ENCODE data around the gene SKA2. TPM values are rescaled to one million over a fixed set of nuclear protein-coding genes. Genes with fewer than 3 reads are reported as not detected.

SKA2 gene
- 10 to 100 TPM; 55.8 to 60.0 TPM for total RNA-seq
- 30.7 TPM for polyA plus RNA-seq

GRCh38 chr17:59154721-59155438 lies at the start of gene SKA2:
SKA2 (minus strand) TSS chr17:59155186; CDS start chr17:59155163, 23 bp downstream.
- Histone ChIP-seq H3K9me3 (ENCODE audit: low read length) (no peaks in the 10 kb centered on the region), H3K4me3 (ENCODE audit: low read length) (peak within 1 kb of the TSS; percentile 91), H3K27me3 (ENCODE audit: insufficient read depth, low read length, poor library complexity, severe bottlenecking) (no peaks in the 10 kb centered on the region), H3K27ac (ENCODE audit: low read depth, low read length) (peak within 1 kb of the TSS; percentile 82), H3K4me1 (ENCODE audit: insufficient read depth, low read length) (peaks cover 8% of the 10 kb centered on the region), H3K36me3 (ENCODE audit: insufficient read depth, low read length) (no peaks in the 10 kb centered on the region)
- Mint-ChIP-seq H3K36me3 (peaks cover 0 to 1% (median 0%) of the 10 kb centered on the region in 3 donors), H3K27ac (peak within 1 kb of the TSS in 1 of 8 donors; percentile 72), H3K9me3 (no peaks in the 10 kb centered on the region), H3K27me3 (no peaks in the 10 kb centered on the region), H3K4me1 (peaks cover 32 to 71% (median 59%) of the 10 kb centered on the region in 3 donors), H3K4me3 (no peak within 1 kb of the TSS)
- peak in 4 of 5 donors; percentile 90 to 99 (median 98) for DNase-seq
- ChIA-PET CTCF (interaction anchor here (0.7 to 2.2 kb wide), 3 partner anchors 9 to 48 kb away, joined by 3 to 12 read pairs (median 6); partner anchors contain the start of gene TRIM37), POLR2A (interaction anchor here (0.7 to 3.3 kb wide), 7 partner anchors 48 to 1857 kb away, joined by 3 to 22 read pairs (median 3); partner anchors contain the start of genes SMG8 and TRIM37)

GRCh38 chr17:59202320-59202719 lies 47.3 kb upstream of the SKA2 start:
- POLR2A ChIA-PET = no interaction called here
- CTCF ChIA-PET = interaction anchor here (2.5 kb wide), 1 partner anchor 18 kb away, joined by 7 read pairs; the partner anchor contains the start of gene GDPD1

GRCh38 chr17:59199398-59199797 lies 44.4 kb upstream of the SKA2 start:
- no peak overlapping the region for H3K4me3 Mint-ChIP-seq
- H3K27ac Mint-ChIP-seq = no peak overlapping the region
- H3K9me3 Mint-ChIP-seq = no peaks in the 10 kb centered on the region
- H3K4me1 Mint-ChIP-seq = no peaks in the 10 kb centered on the region
- no peaks in the 10 kb centered on the region for H3K27me3 ChIP-seq (ENCODE audit: insufficient read depth, low read length, poor library complexity, severe bottlenecking)
- no peaks in the 10 kb centered on the region for H3K36me3 ChIP-seq (ENCODE audit: insufficient read depth, low read length)
- H3K36me3 Mint-ChIP-seq = no peaks in the 10 kb centered on the region
- no peaks in the 10 kb centered on the region for H3K4me1 ChIP-seq (ENCODE audit: insufficient read depth, low read length)
- H3K27ac ChIP-seq (ENCODE audit: low read depth, low read length) = no peak overlapping the region
- H3K27me3 Mint-ChIP-seq = peaks cover 0 to 1% of the 10 kb centered on the region in 2 donors
- no peak overlapping the region for H3K4me3 ChIP-seq (ENCODE audit: low read length)
- H3K9me3 ChIP-seq (ENCODE audit: low read length) = no peaks in the 10 kb centered on the region
- ChIA-PET CTCF (no interaction called here), POLR2A (no interaction called here)
- DNase-seq = no peak

More at GRCh38 chr17:59202320-59202719, 47.3 kb upstream of the SKA2 start:
- Histone ChIP-seq H3K4me1 (ENCODE audit: insufficient read depth, low read length) (no peaks in the 10 kb centered on the region), H3K36me3 (ENCODE audit: insufficient read depth, low read length) (no peaks in the 10 kb centered on the region), H3K27me3 (ENCODE audit: insufficient read depth, low read length, poor library complexity, severe bottlenecking) (no peaks in the 10 kb centered on the region), H3K9me3 (ENCODE audit: low read length) (no peaks in the 10 kb centered on the region), H3K27ac (ENCODE audit: low read depth, low read length) (no peak overlapping the region), H3K4me3 (ENCODE audit: low read length) (no peak overlapping the region)
- Mint-ChIP-seq H3K4me1 (no peaks in the 10 kb centered on the region), H3K36me3 (no peaks in the 10 kb centered on the region), H3K27ac (no peak overlapping the region), H3K9me3 (no peaks in the 10 kb centered on the region), H3K27me3 (peaks cover 0 to 1% of the 10 kb centered on the region in 2 donors), H3K4me3 (no peak overlapping the region)
- no peak for DNase-seq

GRCh38 chr17:59193336-59193862 lies 38.4 kb upstream of the SKA2 start:
- POLR2A ChIA-PET = no interaction called here
- Histone ChIP-seq H3K9me3 (ENCODE audit: low read length) (no peaks in the 10 kb centered on the region), H3K27ac (ENCODE audit: low read depth, low read length) (no peak overlapping the region), H3K4me1 (ENCODE audit: insufficient read depth, low read length) (no peaks in the 10 kb centered on the region), H3K4me3 (ENCODE audit: low read length) (no peak overlapping the region), H3K36me3 (ENCODE audit: insufficient read depth, low read length) (no peaks in the 10 kb centered on the region), H3K27me3 (ENCODE audit: insufficient read depth, low read length, poor library complexity, severe bottlenecking) (no peaks in the 10 kb centered on the region)
- H3K27ac Mint-ChIP-seq = no peak overlapping the region
- no peak for DNase-seq
- no peaks in the 10 kb centered on the region for H3K4me1 Mint-ChIP-seq
- H3K36me3 Mint-ChIP-seq = no peaks in the 10 kb centered on the region
- H3K4me3 Mint-ChIP-seq = no peak overlapping the region
- CTCF ChIA-PET = no interaction called here
- H3K9me3 Mint-ChIP-seq = peaks cover 0 to 2% (median 0%) of the 10 kb centered on the region in 5 donors
- H3K27me3 Mint-ChIP-seq = peaks cover 0 to 1% of the 10 kb centered on the region in 2 donors

GRCh38 chr17:59190806-59191205 lies 35.8 kb upstream of the SKA2 start:
- POLR2A ChIA-PET = no interaction called here

GRCh38 chr17:59186850-59187249 lies 31.9 kb upstream of the SKA2 start:
- Mint-ChIP-seq H3K9me3 (peaks cover 0 to under 1% (median 0%) of the 10 kb centered on the region in 5 donors), H3K4me3 (no peak overlapping the region), H3K36me3 (no peaks in the 10 kb centered on the region), H3K4me1 (no peaks in the 10 kb centered on the region), H3K27me3 (no peaks in the 10 kb centered on the region), H3K27ac (no peak overlapping the region)
- H3K9me3 ChIP-seq (ENCODE audit: low read length) = no peaks in the 10 kb centered on the region
- no peaks in the 10 kb centered on the region for H3K4me1 ChIP-seq (ENCODE audit: insufficient read depth, low read length)
- no peaks in the 10 kb centered on the region for H3K36me3 ChIP-seq (ENCODE audit: insufficient read depth, low read length)
- no peaks in the 10 kb centered on the region for H3K27me3 ChIP-seq (ENCODE audit: insufficient read depth, low read length, poor library complexity, severe bottlenecking)
- H3K27ac ChIP-seq (ENCODE audit: low read depth, low read length) = no peak overlapping the region
- no peak for DNase-seq
- ChIA-PET POLR2A (no interaction called here), CTCF (no interaction called here)
- no peak overlapping the region for H3K4me3 ChIP-seq (ENCODE audit: low read length)

More at GRCh38 chr17:59190806-59191205, 35.8 kb upstream of the SKA2 start:
- peaks cover 0 to 2% (median 0%) of the 10 kb centered on the region in 5 donors for H3K9me3 Mint-ChIP-seq
- H3K4me1 ChIP-seq (ENCODE audit: insufficient read depth, low read length) = no peaks in the 10 kb centered on the region
- H3K27ac Mint-ChIP-seq = peak overlapping the region in 1 of 8 donors; percentile 4
- H3K36me3 ChIP-seq (ENCODE audit: insufficient read depth, low read length) = no peaks in the 10 kb centered on the region
- no peaks in the 10 kb centered on the region for H3K27me3 Mint-ChIP-seq
- CTCF ChIA-PET = no interaction called here
- H3K4me3 Mint-ChIP-seq = no peak overlapping the region
- H3K9me3 ChIP-seq (ENCODE audit: low read length) = no peaks in the 10 kb centered on the region
- H3K36me3 Mint-ChIP-seq = no peaks in the 10 kb centered on the region
- H3K27me3 ChIP-seq (ENCODE audit: insufficient read depth, low read length, poor library complexity, severe bottlenecking) = no peaks in the 10 kb centered on the region
- no peaks in the 10 kb centered on the region for H3K4me1 Mint-ChIP-seq
- no peak overlapping the region for H3K4me3 ChIP-seq (ENCODE audit: low read length)
- no peak overlapping the region for H3K27ac ChIP-seq (ENCODE audit: low read depth, low read length)
- no peak for DNase-seq

- no peak overlapping the region for H3K27ac Mint-ChIP-seq
- no peak for DNase-seq
- H3K4me3 ChIP-seq (ENCODE audit: low read length) = no peak overlapping the region
- H3K36me3 Mint-ChIP-seq = peaks cover 0 to 1% (median 0%) of the 10 kb centered on the region in 3 donors
- ChIA-PET CTCF (no interaction called here), POLR2A (no interaction called here)
- no peak overlapping the region for H3K4me3 Mint-ChIP-seq
- H3K4me1 Mint-ChIP-seq = no peaks in the 10 kb centered on the region
- no peaks in the 10 kb centered on the region for H3K27me3 Mint-ChIP-seq
- no peak overlapping the region for H3K27ac ChIP-seq (ENCODE audit: low read depth, low read length)
- H3K9me3 Mint-ChIP-seq = no peaks in the 10 kb centered on the region
- H3K9me3 ChIP-seq (ENCODE audit: low read length) = no peaks in the 10 kb centered on the region
- no peaks in the 10 kb centered on the region for H3K4me1 ChIP-seq (ENCODE audit: insufficient read depth, low read length)
- H3K36me3 ChIP-seq (ENCODE audit: insufficient read depth, low read length) = no peaks in the 10 kb centered on the region
- no peaks in the 10 kb centered on the region for H3K27me3 ChIP-seq (ENCODE audit: insufficient read depth, low read length, poor library complexity, severe bottlenecking)
Observed at GRCh38 chr17:59185997-59186396, 31.0 kb upstream of the SKA2 start.

- H3K27me3 Mint-ChIP-seq = no peaks in the 10 kb centered on the region
- POLR2A ChIA-PET = no interaction called here
- H3K9me3 Mint-ChIP-seq = no peaks in the 10 kb centered on the region
- no peaks in the 10 kb centered on the region for H3K36me3 ChIP-seq (ENCODE audit: insufficient read depth, low read length)
- no peak for DNase-seq
- H3K4me3 ChIP-seq (ENCODE audit: low read length) = no peak overlapping the region
- H3K4me3 Mint-ChIP-seq = no peak overlapping the region
- peaks cover 0 to 3% (median 0%) of the 10 kb centered on the region in 3 donors for H3K36me3 Mint-ChIP-seq
- H3K4me1 ChIP-seq (ENCODE audit: insufficient read depth, low read length) = no peaks in the 10 kb centered on the region
- no peak overlapping the region for H3K27ac ChIP-seq (ENCODE audit: low read depth, low read length)
- no peaks in the 10 kb centered on the region for H3K27me3 ChIP-seq (ENCODE audit: insufficient read depth, low read length, poor library complexity, severe bottlenecking)
- H3K27ac Mint-ChIP-seq = peak overlapping the region in 1 of 8 donors; percentile 8
- no peaks in the 10 kb centered on the region for H3K9me3 ChIP-seq (ENCODE audit: low read length)
- CTCF ChIA-PET = no interaction called here
- H3K4me1 Mint-ChIP-seq = no peaks in the 10 kb centered on the region
Observed at GRCh38 chr17:59181481-59181880, 26.5 kb upstream of the SKA2 start.
